Measurements from ENCODE around the gene PRR12. TPM values are rescaled to one million over a fixed set of nuclear protein-coding genes. Genes with fewer than 3 reads are reported as not detected.

PRR12 gene
- total and polyA plus RNA-seq, 9 of the 15 experiments (the other 6 are each of a cell fraction or from before 2014, with no cell fraction given): 0.01 to 21.1 (median 0.98) TPM

DNA sequence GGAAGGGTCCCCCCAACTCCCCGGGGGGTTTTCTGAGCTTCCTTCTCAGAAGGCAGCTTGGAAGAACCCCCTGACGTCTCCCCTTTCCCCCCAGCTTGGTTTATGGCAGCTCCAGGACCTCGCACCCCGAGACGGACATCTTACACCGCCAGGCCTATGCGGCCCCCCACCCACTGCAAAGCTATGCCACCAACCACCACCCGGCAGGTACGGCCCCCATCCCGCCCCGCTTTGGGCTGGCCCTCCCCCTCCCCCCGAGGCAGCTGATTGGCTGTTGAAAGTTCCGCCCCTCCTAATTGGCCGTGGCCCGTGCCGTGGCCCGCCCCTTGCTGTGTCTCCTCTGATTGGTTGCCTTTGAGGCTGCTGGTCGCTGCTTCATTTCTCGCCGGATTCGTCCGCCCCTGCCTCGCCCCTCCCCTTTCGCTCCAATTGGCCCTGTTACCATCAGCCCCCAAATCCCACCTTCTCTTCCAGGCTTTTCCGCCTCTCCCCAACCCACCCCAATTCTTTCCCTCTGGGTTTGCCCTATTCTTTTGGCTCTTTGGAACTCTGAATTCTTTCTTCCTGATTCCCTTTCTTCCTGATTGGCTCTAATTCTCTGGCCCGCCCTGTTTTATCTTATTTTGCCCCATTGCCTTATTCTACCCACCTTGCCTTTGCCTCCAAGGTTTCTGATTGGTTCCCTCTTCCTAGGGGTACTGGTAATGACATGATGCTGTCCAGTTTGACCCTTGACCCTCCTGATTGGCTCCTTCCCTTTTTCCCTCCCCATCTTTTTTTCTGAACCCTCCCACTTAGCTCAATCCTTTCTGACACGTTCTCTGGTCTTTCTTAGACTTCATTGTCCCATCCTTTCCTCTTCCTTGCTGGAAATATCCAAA is 2.5 kb downstream of the PRR12 start (continued):
- TF ChIP-seq, protein P1, sequence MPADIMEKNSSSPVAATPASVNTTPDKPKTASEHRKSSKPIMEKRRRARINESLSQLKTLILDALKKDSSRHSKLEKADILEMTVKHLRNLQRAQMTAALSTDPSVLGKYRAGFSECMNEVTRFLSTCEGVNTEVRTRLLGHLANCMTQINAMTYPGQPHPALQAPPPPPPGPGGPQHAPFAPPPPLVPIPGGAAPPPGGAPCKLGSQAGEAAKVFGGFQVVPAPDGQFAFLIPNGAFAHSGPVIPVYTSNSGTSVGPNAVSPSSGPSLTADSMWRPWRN (IDR thresholded peaks at IDR 0.05; ENCODE audit: low read depth): no peak
- TF ChIP-seq SIX5 (IDR thresholded peaks at IDR 0.05; ENCODE audit: borderline replicate concordance in 1 of 2, insufficient read depth in 1 of 2, low read depth in 1 of 2, low read length in 2 of 2) (no peak), SOX6 (IDR thresholded peaks at IDR 0.05) (no peak), ARID1B (IDR thresholded peaks at IDR 0.05) (0 out of 2 replicates have a peak, but pooled peaks have one; percentile 24), TCFL5 (CRISPR knock-in tag; conservative IDR thresholded peaks at IDR 0.05) (no peak), ZSCAN32 (CRISPR knock-in tag; IDR thresholded peaks at IDR 0.05) (no peak), RBBP5 (IDR thresholded peaks at IDR 0.05; ENCODE audit: borderline replicate concordance, insufficient read depth, low read length, poor library complexity, severe bottlenecking) (no peak), RUNX1 (IDR thresholded peaks at IDR 0.05; ENCODE audit: low read depth) (no peak), OTX1 (CRISPR knock-in tag; IDR thresholded peaks at IDR 0.05) (peak; percentile 42; the same call in 1 of the 2 replicates), TEAD4 (IDR thresholded peaks at IDR 0.05; ENCODE audit: low read length) (no peak), TEAD4 (CRISPR knock-in tag; IDR thresholded peaks at IDR 0.05; ENCODE audit: borderline replicate concordance) (no peak), ZNF444 (CRISPR knock-in tag; IDR thresholded peaks at IDR 0.05) (peak; percentile 69; the same call in 1 of the 2 replicates), ZNF717 (CRISPR knock-in tag; IDR thresholded peaks at IDR 0.05) (no peak), RAD21 (CRISPR knock-in tag; conservative IDR thresholded peaks at IDR 0.05 in 1 of 2, IDR thresholded peaks at IDR 0.05 in 1 of 2) (no peak), HMG20B (CRISPR knock-in tag; IDR thresholded peaks at IDR 0.05) (no peak), ZNF408 (CRISPR knock-in tag; IDR thresholded peaks at IDR 0.05; ENCODE audit: low read depth) (no peak), ZNF699 (CRISPR knock-in tag; IDR thresholded peaks at IDR 0.05; ENCODE audit: insufficient replicate concordance) (no peak), KHSRP (IDR thresholded peaks at IDR 0.05) (no peak)
- TF ChIP-seq, protein P2, sequence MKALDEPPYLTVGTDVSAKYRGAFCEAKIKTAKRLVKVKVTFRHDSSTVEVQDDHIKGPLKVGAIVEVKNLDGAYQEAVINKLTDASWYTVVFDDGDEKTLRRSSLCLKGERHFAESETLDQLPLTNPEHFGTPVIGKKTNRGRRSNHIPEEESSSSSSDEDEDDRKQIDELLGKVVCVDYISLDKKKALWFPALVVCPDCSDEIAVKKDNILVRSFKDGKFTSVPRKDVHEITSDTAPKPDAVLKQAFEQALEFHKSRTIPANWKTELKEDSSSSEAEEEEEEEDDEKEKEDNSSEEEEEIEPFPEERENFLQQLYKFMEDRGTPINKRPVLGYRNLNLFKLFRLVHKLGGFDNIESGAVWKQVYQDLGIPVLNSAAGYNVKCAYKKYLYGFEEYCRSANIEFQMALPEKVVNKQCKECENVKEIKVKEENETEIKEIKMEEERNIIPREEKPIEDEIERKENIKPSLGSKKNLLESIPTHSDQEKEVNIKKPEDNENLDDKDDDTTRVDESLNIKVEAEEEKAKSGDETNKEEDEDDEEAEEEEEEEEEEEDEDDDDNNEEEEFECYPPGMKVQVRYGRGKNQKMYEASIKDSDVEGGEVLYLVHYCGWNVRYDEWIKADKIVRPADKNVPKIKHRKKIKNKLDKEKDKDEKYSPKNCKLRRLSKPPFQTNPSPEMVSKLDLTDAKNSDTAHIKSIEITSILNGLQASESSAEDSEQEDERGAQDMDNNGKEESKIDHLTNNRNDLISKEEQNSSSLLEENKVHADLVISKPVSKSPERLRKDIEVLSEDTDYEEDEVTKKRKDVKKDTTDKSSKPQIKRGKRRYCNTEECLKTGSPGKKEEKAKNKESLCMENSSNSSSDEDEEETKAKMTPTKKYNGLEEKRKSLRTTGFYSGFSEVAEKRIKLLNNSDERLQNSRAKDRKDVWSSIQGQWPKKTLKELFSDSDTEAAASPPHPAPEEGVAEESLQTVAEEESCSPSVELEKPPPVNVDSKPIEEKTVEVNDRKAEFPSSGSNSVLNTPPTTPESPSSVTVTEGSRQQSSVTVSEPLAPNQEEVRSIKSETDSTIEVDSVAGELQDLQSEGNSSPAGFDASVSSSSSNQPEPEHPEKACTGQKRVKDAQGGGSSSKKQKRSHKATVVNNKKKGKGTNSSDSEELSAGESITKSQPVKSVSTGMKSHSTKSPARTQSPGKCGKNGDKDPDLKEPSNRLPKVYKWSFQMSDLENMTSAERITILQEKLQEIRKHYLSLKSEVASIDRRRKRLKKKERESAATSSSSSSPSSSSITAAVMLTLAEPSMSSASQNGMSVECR (CRISPR knock-in tag; IDR thresholded peaks at IDR 0.05): no peak
- TF ChIP-seq, protein P3, sequence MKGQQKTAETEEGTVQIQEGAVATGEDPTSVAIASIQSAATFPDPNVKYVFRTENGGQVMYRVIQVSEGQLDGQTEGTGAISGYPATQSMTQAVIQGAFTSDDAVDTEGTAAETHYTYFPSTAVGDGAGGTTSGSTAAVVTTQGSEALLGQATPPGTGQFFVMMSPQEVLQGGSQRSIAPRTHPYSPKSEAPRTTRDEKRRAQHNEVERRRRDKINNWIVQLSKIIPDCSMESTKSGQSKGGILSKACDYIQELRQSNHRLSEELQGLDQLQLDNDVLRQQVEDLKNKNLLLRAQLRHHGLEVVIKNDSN (CRISPR knock-in tag; IDR thresholded peaks at IDR 0.05): peak; percentile 55; the same call in 1 of the 2 replicates
- TF ChIP-seq, protein P4, sequence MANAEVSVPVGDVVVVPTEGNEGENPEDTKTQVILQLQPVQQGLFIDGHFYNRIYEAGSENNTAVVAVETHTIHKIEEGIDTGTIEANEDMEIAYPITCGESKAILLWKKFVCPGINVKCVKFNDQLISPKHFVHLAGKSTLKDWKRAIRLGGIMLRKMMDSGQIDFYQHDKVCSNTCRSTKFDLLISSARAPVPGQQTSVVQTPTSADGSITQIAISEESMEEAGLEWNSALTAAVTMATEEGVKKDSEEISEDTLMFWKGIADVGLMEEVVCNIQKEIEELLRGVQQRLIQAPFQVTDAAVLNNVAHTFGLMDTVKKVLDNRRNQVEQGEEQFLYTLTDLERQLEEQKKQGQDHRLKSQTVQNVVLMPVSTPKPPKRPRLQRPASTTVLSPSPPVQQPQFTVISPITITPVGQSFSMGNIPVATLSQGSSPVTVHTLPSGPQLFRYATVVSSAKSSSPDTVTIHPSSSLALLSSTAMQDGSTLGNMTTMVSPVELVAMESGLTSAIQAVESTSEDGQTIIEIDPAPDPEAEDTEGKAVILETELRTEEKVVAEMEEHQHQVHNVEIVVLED (CRISPR knock-in tag; IDR thresholded peaks at IDR 0.05): no peak

All from K562 (cell line).